Measurements from ENCODE around the gene NUMA1. TPM values are rescaled to one million over a fixed set of nuclear protein-coding genes. Genes with fewer than 3 reads are reported as not detected.

The NUMA1 gene
- total RNA-seq, 3 donors from 2014 or later: 173 to 301 (median 248) TPM

DNA sequence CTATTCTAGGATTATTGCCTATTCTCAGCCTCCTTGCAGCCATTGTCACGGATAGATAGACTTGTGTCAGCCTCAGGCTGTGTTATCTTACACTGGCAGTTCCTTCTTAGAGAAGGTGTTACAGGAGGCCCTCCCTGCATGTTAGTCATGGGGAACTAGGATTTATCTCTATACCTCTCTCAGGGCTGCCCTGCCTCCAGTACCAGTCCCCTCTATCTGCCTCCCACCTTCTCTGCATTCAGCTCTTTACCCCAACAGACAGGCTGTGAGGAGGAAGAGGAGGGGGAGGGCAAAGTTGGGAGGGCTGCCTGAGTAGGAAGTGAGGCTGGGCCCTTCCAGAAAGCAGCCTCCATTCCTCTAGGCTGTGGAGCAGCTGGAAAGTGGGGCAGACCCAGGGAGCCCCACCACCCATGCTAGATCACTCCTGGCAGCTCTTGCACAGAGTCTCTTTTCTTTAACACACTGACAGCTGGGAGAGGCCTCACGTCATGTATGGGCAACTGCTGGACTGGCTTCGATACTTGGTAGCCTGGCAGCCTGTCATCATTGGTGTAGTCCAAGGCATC, 84.5 kb downstream of the NUMA1 start:
- ATAC-seq (no peak), DNase-seq (no peak)
- Histone ChIP-seq H3K36me3 (ENCODE audit: low read depth) (no peaks in the 10 kb centered on the region), H3K4me1 (ENCODE audit: low read depth) (peaks cover 5% of the 10 kb centered on the region), H3K4me3 (no peak overlapping the region), H3K9me3 (no peaks in the 10 kb centered on the region)
- TF ChIP-seq, protein P1, sequence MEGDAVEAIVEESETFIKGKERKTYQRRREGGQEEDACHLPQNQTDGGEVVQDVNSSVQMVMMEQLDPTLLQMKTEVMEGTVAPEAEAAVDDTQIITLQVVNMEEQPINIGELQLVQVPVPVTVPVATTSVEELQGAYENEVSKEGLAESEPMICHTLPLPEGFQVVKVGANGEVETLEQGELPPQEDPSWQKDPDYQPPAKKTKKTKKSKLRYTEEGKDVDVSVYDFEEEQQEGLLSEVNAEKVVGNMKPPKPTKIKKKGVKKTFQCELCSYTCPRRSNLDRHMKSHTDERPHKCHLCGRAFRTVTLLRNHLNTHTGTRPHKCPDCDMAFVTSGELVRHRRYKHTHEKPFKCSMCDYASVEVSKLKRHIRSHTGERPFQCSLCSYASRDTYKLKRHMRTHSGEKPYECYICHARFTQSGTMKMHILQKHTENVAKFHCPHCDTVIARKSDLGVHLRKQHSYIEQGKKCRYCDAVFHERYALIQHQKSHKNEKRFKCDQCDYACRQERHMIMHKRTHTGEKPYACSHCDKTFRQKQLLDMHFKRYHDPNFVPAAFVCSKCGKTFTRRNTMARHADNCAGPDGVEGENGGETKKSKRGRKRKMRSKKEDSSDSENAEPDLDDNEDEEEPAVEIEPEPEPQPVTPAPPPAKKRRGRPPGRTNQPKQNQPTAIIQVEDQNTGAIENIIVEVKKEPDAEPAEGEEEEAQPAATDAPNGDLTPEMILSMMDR (IDR thresholded peaks at IDR 0.05): no peak
- intact Hi-C loops (cut with DNase I, micrococcal nuclease): no loop called here

DNA sequence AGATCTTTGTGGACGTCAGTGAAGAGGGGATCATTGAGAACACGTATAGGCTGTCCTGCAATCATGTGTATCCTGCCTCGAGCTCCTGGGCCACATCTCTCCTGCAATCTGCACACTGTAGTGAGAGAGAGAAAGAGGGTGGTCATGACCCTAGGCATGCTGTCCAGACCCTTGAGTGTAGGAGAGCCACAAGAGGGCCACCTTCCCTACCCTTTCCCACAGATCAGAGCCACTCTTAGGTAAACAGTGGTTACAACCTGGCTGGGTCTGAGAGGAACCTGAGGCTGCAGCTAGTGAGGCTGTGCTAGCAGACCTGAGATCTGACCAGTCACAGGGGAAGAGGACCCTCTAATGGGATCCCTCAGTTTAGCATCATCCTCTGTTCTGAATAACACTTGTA, 85.6 kb downstream of the NUMA1 start:
- no peak for ATAC-seq
- no peak for DNase-seq
- Histone ChIP-seq H3K36me3 (ENCODE audit: low read depth) (no peaks in the 10 kb centered on the region), H3K4me1 (ENCODE audit: low read depth) (no peaks in the 10 kb centered on the region), H3K9me3 (no peaks in the 10 kb centered on the region), H3K4me3 (no peak overlapping the region)
- TF ChIP-seq, protein P1 (IDR thresholded peaks at IDR 0.05): no peak
- intact Hi-C loops (cut with DNase I, micrococcal nuclease): no loop called here

DNA sequence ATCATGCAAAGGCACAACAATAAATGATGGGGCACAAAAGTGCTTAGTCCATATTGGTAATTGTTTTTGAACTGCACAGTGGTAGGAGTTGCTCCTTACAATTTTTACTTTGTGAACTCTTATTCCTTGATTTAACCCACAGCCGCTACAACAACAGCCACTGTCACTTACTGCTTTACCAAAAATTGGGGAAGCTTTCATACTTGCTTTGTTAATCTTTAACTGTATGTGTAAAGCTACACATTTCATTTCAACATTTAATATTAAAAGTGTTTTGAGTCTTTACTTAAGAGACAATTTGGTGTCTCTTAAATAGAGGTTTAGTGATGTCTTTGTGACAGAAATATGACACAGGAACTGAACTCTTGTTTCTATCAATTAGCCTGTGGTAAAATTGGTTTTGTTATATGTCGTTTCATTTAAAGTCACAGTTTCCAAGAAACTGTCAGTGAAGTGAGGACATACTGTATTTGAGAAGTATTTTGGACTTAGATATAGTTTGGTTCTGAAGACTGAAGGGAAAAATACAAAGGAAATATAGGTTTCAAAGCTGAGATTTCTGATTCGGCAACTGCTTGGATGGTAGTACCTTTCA, 88.1 kb downstream of the NUMA1 start:
- TF ChIP-seq, protein P1 (IDR thresholded peaks at IDR 0.05): no peak
- Histone ChIP-seq H3K9me3 (no peaks in the 10 kb centered on the region), H3K4me1 (ENCODE audit: low read depth) (no peaks in the 10 kb centered on the region), H3K4me3 (no peak overlapping the region), H3K36me3 (ENCODE audit: low read depth) (no peaks in the 10 kb centered on the region)
- ATAC-seq (no peak), DNase-seq (no peak)
- intact Hi-C loops (cut with DNase I, micrococcal nuclease): no loop called here

DNA sequence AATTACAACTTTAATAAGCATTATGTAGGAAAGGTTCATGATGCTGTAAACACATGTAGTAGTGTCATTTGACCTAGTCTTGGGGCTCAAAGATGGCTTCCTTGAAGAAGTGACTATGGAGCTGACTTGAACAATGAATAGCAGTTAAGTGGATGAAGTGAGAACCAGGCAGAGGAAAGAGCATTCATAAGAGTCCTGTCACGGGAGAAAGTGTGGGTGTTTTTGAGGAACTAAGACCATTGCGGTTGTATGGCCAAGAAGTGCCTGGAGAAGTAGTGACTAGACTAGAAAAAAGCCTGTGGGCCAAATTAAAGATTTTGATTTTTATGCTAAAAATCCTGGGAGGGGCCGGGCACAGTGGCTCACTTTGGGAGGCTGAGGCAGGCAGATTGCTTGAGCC, 88.8 kb downstream of the NUMA1 start:
- H3K9me3 ChIP-seq: no peaks in the 10 kb centered on the region
- H3K4me1 ChIP-seq (ENCODE audit: low read depth): no peaks in the 10 kb centered on the region
- no peak overlapping the region for H3K4me3 ChIP-seq
- no peaks in the 10 kb centered on the region for H3K36me3 ChIP-seq (ENCODE audit: low read depth)
- intact Hi-C loops (cut with DNase I, micrococcal nuclease): no loop called here
- ATAC-seq: peak; percentile 47
- no peak for DNase-seq
- TF ChIP-seq, protein P1 (IDR thresholded peaks at IDR 0.05): no peak

DNA sequence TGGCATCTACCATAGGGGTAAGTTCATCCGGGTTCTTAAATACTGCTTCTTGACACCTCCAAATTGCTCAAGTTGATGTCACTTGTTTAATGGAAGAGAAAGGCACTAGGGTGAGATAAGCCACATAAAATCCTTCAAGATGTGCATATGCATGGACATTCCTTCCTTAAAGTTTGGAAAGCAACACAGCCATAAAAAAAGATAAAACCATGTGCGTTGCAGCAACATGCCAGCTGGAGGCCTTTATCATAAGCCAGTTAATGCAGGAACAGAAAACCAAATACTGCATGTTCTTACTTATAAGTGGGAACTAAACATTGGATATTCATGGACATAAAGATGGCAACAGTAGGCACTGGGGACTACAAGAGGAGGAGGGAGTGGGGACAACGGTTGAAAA, 89.6 kb downstream of the NUMA1 start:
- H3K36me3 ChIP-seq (ENCODE audit: low read depth): no peaks in the 10 kb centered on the region
- H3K4me3 ChIP-seq: no peak overlapping the region
- H3K9me3 ChIP-seq: no peaks in the 10 kb centered on the region
- intact Hi-C loops (cut with DNase I, micrococcal nuclease): no loop called here
- H3K4me1 ChIP-seq (ENCODE audit: low read depth): no peaks in the 10 kb centered on the region
- ATAC-seq (no peak), DNase-seq (no peak)
- TF ChIP-seq, protein P1 (IDR thresholded peaks at IDR 0.05): no peak

Measured in mucosa of descending colon (tissue), 3 donors.